ENCODE results near the gene DTHD1. TPM values are rescaled to one million over a fixed set of nuclear protein-coding genes. Genes with fewer than 3 reads are reported as not detected.

Gene DTHD1
- total and polyA plus RNA-seq, 10 of the 15 experiments (the other 5 are each of a cell fraction or from before 2014, with no cell fraction given) = 0.05 to 2.8 (median 1.4) TPM

DNA sequence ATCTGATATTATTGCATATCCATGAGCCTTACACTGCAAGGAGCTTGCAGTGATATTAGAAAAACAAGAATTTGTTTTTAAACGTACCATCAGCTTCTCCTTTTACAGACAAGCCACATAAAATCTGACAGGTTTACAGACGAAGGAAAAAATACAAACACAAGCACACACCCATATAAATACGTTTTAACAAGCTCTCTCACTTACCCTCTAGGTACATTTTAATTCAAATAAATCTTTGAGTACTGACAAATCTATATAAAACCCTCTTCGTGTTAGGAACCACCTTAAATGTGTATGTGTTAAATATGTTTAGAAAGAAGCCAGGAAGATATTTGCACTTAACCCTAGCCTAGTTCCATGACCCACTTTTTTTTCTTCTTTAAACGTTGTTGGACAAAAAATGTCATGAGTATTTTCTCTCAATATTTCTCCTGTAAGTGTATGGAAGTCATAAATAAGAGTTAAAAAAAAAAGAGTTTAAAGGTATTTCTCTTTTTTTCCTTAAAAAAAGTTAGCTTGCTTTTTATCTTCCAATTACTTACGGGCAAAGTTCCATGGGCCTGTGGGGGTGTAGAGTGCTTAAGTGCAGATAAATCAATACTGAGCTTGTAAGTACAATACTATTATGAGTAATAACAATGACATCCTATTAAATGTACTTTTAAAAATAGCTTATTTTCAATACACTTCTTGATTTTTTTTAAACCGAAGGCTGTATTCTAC, 38.6 kb upstream of the DTHD1 start:
- H3K4me3 ChIP-seq = peak overlapping the region; percentile 84
- ChIA-PET RAD21 (ENCODE audit: unreplicated experiment) (interaction anchor here (0.6 to 4.5 kb wide), 30 partner anchors 9 to 1157 kb away, joined by 3 to 51 read pairs (median 5); no protein-coding TSS in a partner anchor), POLR2A (interaction anchor here (0.6 to 2.4 kb wide), 16 partner anchors 8 to 290 kb away, joined by 3 to 10 read pairs (median 4); no protein-coding TSS in a partner anchor), CTCF (interaction anchor here (0.6 to 4.5 kb wide), 16 partner anchors 10 to 1214 kb away, joined by 3 to 23 read pairs (median 4); no protein-coding TSS in a partner anchor), SMC1A (ENCODE audit: uncharacterized antibody, unreplicated experiment) (interaction anchor here (0.6 to 6.9 kb wide), 45 partner anchors 8 to 1918 kb away, joined by 3 to 78 read pairs (median 4); no protein-coding TSS in a partner anchor)
- H3K9ac ChIP-seq (ENCODE audit: control insufficient read depth, insufficient read depth, low read length) = peak overlapping the region; percentile 94
- in situ Hi-C loops (cut with MboI) = loop anchor here (5.0 kb wide), 1 partner anchor 80 kb away; no protein-coding TSS in a partner anchor
- H3K27ac ChIP-seq (ENCODE audit: control insufficient read depth, insufficient read depth) = peak overlapping the region; percentile 88
- no peak for DNase-seq (ENCODE audit: low read depth, low spot score)
- peaks cover 0 to 5% of the 10 kb centered on the region in 2 experiments; a peak in 1 of 4 replicates for H3K36me3 ChIP-seq (ENCODE audit: control insufficient read depth in 2 of 2, insufficient read depth in 2 of 2, low read length in 1 of 2)
- intact Hi-C loops (cut with micrococcal nuclease; ENCODE audit: unreplicated experiment) = loop anchor here (2.0 to 5.0 kb wide), 2 partner anchors 144 to 1650 kb away; partner anchors contain the start of gene TBC1D1
- peak; percentile 57 for FAIRE-seq
- peak overlapping the region; percentile 72 for H3K4me2 ChIP-seq (ENCODE audit: control insufficient read depth, insufficient read depth)
- ATAC-seq = peak; percentile 17
- no peaks in the 10 kb centered on the region; the same call in 1 of the 2 replicates for H3K4me1 ChIP-seq (ENCODE audit: control insufficient read depth, insufficient read depth, low read length)
- H3K9me3 ChIP-seq (replicated peaks; ENCODE audit: control insufficient read depth, insufficient read depth, low read length) = peaks cover 6% of the 10 kb centered on the region
- H3K79me2 ChIP-seq (ENCODE audit: control insufficient read depth, insufficient read depth, low read length) = peaks cover 55% of the 10 kb centered on the region
- BruUV-seq (replicated peaks) = no TSS peak
- TF ChIP-seq MYB (IDR thresholded peaks at IDR 0.05; ENCODE audit: borderline replicate concordance, low read depth, low read length) = no peak
- TF ChIP-seq, protein P1, sequence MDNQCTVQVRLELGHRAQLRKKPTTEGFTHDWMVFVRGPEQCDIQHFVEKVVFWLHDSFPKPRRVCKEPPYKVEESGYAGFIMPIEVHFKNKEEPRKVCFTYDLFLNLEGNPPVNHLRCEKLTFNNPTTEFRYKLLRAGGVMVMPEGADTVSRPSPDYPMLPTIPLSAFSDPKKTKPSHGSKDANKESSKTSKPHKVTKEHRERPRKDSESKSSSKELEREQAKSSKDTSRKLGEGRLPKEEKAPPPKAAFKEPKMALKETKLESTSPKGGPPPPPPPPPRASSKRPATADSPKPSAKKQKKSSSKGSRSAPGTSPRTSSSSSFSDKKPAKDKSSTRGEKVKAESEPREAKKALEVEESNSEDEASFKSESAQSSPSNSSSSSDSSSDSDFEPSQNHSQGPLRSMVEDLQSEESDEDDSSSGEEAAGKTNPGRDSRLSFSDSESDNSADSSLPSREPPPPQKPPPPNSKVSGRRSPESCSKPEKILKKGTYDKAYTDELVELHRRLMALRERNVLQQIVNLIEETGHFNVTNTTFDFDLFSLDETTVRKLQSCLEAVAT (IDR thresholded peaks at IDR 0.05) = 0 out of 2 replicates have a peak, but pooled peaks have one; percentile 8
- TF ChIP-seq JUNB (IDR thresholded peaks at IDR 0.05) = peak; percentile 43
- TF ChIP-seq NFIC (IDR thresholded peaks at IDR 0.05; ENCODE audit: low read depth, low read length) = peak; percentile 41; the same call in 1 of the 2 replicates
- WGBS (ENCODE audit: insufficient coverage, insufficient replicate concordance, low lambda C conversion rate, missing lambda C conversion rate) = 4% methylated on average over 7 of the region's 7 CpGs
- no peaks in the 10 kb centered on the region for H4K20me1 ChIP-seq (ENCODE audit: control insufficient read depth, insufficient read depth)
- H3K27me3 ChIP-seq (replicated peaks in 1 of 2; ENCODE audit: control insufficient read depth in 2 of 2, insufficient read depth in 2 of 2, low read length in 1 of 2) = no peaks in the 10 kb centered on the region
- no peak overlapping the region for H2AFZ ChIP-seq (ENCODE audit: control insufficient read depth, low read depth, low read length)
